Motor neuron (in vitro differentiated cells): ENCODE results near the gene ASCL1. TPM values are rescaled to one million over a fixed set of nuclear protein-coding genes. Genes with fewer than 3 reads are reported as not detected.
A peak's percentile ranks its signal among the peaks of the same experiment; 100 is the strongest.

Source experiments
- ATAC-seq, 8 experiments: fragments of 200-7000 bp; cut with Tn5 transposase; replicated peaks in 6 of 8; 2 replicates each; pipeline ENCODE4 v1.8.0; 2021; ENCODE audit warnings: mild to moderate bottlenecking in 8 of 8, moderate library complexity in 8 of 8
- H3K27ac ChIP-seq, 2 donors: fragments of 250-450 bp; sonication (Bioruptor Pico); 2 replicates each; pipeline ENCODE4 v1.9.0; 2021; ENCODE audit warnings: antibody characterized with exemption in 2 of 2, mild to moderate bottlenecking in 2 of 2, moderate library complexity in 1 of 2
- H3K4me1 ChIP-seq, 2 donors: fragments of 250-450 bp; sonication (Bioruptor Pico); replicated peaks in 1 of 2; 2 replicates each; pipeline ENCODE4 v1.6.1; 2021; ENCODE audit warnings: antibody characterized with exemption in 2 of 2, mild to moderate bottlenecking in 2 of 2, moderate library complexity in 1 of 2
- H3K4me3 ChIP-seq, 5 donors: fragments of 250-450 bp; sonication (Bioruptor Pico); 2 replicates each; pipeline ENCODE4 v1.9.0; 2021; ENCODE audit warnings: antibody characterized with exemption in 5 of 5, mild to moderate bottlenecking in 5 of 5, moderate library complexity in 4 of 5
- WGBS, 10 experiments: fragments of 450-650 bp; shearing (Covaris generic); methylation state at CpG; one replicate each; pipeline ENCODE4 v1.0.0; 2022; 5-methylcytosine and 5-hydroxymethylcytosine counted together
- in situ Hi-C, 9 experiments: fragments of 400-800 bp; cut with MboI; loops; one replicate each; pipeline ENCODE4 v1.15.0; 2021; ENCODE audit warnings: low sequenced_read_pairs in 9 of 9, low pct_unique_long_range_greater_than_20kb in 2 of 9; ENCODE audit not compliant: unreplicated experiment in 9 of 9
- total RNA-seq, 8 experiments: library from RNA; unstranded; fragments of 300-600 nt; gene quantifications; 2 replicates each; pipeline versions ENCODE4 v1.2.3 to v1.2.4, GENCODE V29; 2022

The ASCL1 gene
- total RNA-seq, 8 experiments from 2014 or later, result 0.20 to 66.4 (median 4.6) TPM; not detected in 1

DNA sequence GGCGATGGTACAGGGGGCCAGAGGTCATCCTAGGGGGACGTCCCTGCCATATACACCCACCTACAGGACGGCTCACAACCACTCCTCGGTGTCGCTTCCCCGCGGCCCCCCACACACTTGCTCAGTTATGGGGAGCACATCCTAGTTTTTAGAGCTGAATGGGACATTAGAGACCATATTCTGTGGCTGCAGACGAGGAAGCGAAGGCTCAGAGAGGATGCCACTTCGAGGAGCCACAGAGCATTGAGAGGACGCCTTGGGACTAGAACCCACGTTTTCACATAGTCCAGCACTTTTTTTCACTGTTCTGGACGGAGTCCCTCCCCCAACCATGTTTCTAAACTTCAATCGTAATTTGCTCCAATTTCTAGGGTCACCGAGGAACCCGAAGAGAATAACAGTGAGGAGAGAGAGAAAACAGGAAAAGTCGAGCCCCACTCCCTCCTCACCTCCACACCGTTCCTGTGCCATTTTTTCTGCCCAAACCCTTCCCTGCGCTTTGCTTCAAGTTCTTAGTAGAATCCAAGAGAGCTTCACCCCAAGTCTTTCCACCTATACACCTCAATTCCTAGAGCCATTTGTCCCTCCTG lies 641 bp upstream of the ASCL1 start:
- Histone ChIP-seq H3K4me3 (peak overlapping the region; percentile 46 to 65 (median 52)), H3K27ac (no peak overlapping the region), H3K4me1 (peaks cover 18 to 21% of the 10 kb centered on the region in 2 donors)
- ATAC-seq, result peak in 1 of 8 experiments; percentile 0
- in situ Hi-C loops, result no loop called here
- 0 to 7% (median 0%) methylated on average over 1 to 12 of the region's 19 CpGs for WGBS, 10 experiments

- Histone ChIP-seq H3K4me1 (peaks cover 22 to 23% of the 10 kb centered on the region in 2 donors), H3K4me3 (peak overlapping the region; percentile 46 to 65 (median 52)), H3K27ac (peak overlapping the region; percentile 42 to 59)
- in situ Hi-C loops, result no loop called here
- 0 to 9% (median 3%) methylated on average over 7 to 38 of the region's 83 CpGs; no CpG with 5 or more reads in 5 of the 10 experiments for WGBS, 10 experiments
- peak; percentile 37 to 67 (median 56) for ATAC-seq
Observed at GRCh38 chr12:102958073-102958829, 777 bp downstream of the ASCL1 start.

- Histone ChIP-seq H3K4me1 (peaks cover 22 to 23% of the 10 kb centered on the region in 2 donors), H3K27ac (peak overlapping the region; percentile 42 to 59), H3K4me3 (peak overlapping the region; percentile 46 to 65 (median 52))
- ATAC-seq, result no peak
- WGBS, 10 experiments, result 0 to 40% (median 1%) methylated on average over 1 to 12 of the region's 15 CpGs; no CpG with 5 or more reads in 4 of the 10 experiments
- in situ Hi-C loops, result no loop called here
Observed at GRCh38 chr12:102958830-102959176, 1.3 kb downstream of the ASCL1 start.

GRCh38 chr12:102959391-102959790 lies 1.9 kb downstream of the ASCL1 start:
- in situ Hi-C loops, result no loop called here
- ATAC-seq, result no peak
- Histone ChIP-seq H3K4me3 (peak overlapping the region; percentile 46 to 65 (median 52)), H3K27ac (no peak overlapping the region), H3K4me1 (peaks cover 23 to 24% of the 10 kb centered on the region in 2 donors)
- 0 to 42% (median 7%) methylated on average over 1 to 13 of the region's 14 CpGs for WGBS, 10 experiments

- in situ Hi-C loops, result no loop called here
- peak overlapping the region; percentile 11 to 84 for H3K27ac ChIP-seq
- H3K4me1 ChIP-seq, result peaks cover 25 to 27% of the 10 kb centered on the region in 2 donors
- peak overlapping the region; percentile 26 to 59 (median 35) for H3K4me3 ChIP-seq
- WGBS, 10 experiments, result 0 to 20% (median 1%) methylated on average over 1 to 18 of the region's 19 CpGs
- peak in 5 of 8 experiments; percentile 5 to 16 (median 11) for ATAC-seq
Observed at GRCh38 chr12:102960766-102961465, 3.4 kb downstream of the ASCL1 start.

- Histone ChIP-seq H3K4me3 (peak overlapping the region; percentile 26 to 59 (median 35)), H3K4me1 (peaks cover 22 to 23% of the 10 kb centered on the region in 2 donors), H3K27ac (peak overlapping the region; percentile 54 to 84)
- whole genome bisulfite sequencing, 10 experiments, result 0 to 59% (median 0%) methylated on average over 2 to 8 of the region's 8 CpGs; no CpG with 5 or more reads in 2 of the 10 experiments
- in situ Hi-C loops, result no loop called here
- peak in 5 of 8 experiments; percentile 11 to 38 (median 17) for ATAC-seq
Observed at GRCh38 chr12:102961466-102961855, 4.0 kb downstream of the ASCL1 start.

GRCh38 chr12:102962532-102962931 lies 5.1 kb downstream of the ASCL1 start:
- no peak for ATAC-seq
- Histone ChIP-seq H3K4me1 (peaks cover 20 to 22% of the 10 kb centered on the region in 2 donors), H3K4me3 (peak overlapping the region in 1 of 5 donors; percentile 4), H3K27ac (no peak overlapping the region)
- WGBS, 10 experiments, result 0 to 40% (median 3%) methylated on average over 1 to 11 of the region's 11 CpGs
- in situ Hi-C loops, result no loop called here

DNA sequence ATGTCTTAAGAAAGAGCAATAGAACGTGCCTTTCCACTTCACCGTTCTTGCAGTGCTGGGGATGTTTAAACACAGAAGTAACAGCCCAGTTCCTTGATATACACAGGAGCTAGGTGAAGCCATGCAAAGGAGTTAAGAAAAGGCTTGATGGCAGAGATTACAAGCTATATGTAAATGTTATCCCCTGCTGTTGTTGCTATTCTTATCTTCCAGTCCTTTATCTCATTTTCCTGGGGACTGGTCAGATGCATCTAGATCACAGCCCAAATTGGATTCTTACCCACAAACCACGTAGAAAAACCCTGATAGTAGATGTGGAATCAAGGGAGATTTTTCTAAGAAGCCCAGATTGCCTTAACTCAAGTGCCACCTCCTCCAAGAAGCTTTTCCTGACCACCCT lies 5.5 kb downstream of the ASCL1 start:
- H3K27ac ChIP-seq, result no peak overlapping the region
- H3K4me1 ChIP-seq, result peaks cover 20 to 22% of the 10 kb centered on the region in 2 donors
- ATAC-seq, result no peak
- in situ Hi-C loops, result no loop called here
- WGBS, 10 experiments, result 0 to 60% (median 30%) methylated on average over 1 to 3 of the region's 3 CpGs; no CpG with 5 or more reads in 4 of the 10 experiments
- no peak overlapping the region for H3K4me3 ChIP-seq

GRCh38 chr12:102963796-102964195 lies 6.3 kb downstream of the ASCL1 start:
- H3K4me3 ChIP-seq, result no peak overlapping the region
- 0 to 95% (median 79%) methylated on average over 1 to 4 of the region's 4 CpGs; no CpG with 5 or more reads in 1 of the 10 experiments for WGBS, 10 experiments
- no peak overlapping the region for H3K27ac ChIP-seq
- ATAC-seq, result no peak
- in situ Hi-C loops, result no loop called here
- peaks cover 20 to 22% of the 10 kb centered on the region in 2 donors for H3K4me1 ChIP-seq

- ATAC-seq, result peak in 6 of 8 experiments; percentile 17 to 59 (median 50)
- Histone ChIP-seq H3K4me3 (peak overlapping the region; percentile 19 to 33 (median 32)), H3K27ac (no peak overlapping the region), H3K4me1 (peaks cover 15 to 19% of the 10 kb centered on the region in 2 donors)
- in situ Hi-C loops, result no loop called here
- 0 to 14% (median 2%) methylated on average over 1 to 18 of the region's 21 CpGs for WGBS, 10 experiments
Observed at GRCh38 chr12:102964872-102965271, 7.4 kb downstream of the ASCL1 start.

DNA sequence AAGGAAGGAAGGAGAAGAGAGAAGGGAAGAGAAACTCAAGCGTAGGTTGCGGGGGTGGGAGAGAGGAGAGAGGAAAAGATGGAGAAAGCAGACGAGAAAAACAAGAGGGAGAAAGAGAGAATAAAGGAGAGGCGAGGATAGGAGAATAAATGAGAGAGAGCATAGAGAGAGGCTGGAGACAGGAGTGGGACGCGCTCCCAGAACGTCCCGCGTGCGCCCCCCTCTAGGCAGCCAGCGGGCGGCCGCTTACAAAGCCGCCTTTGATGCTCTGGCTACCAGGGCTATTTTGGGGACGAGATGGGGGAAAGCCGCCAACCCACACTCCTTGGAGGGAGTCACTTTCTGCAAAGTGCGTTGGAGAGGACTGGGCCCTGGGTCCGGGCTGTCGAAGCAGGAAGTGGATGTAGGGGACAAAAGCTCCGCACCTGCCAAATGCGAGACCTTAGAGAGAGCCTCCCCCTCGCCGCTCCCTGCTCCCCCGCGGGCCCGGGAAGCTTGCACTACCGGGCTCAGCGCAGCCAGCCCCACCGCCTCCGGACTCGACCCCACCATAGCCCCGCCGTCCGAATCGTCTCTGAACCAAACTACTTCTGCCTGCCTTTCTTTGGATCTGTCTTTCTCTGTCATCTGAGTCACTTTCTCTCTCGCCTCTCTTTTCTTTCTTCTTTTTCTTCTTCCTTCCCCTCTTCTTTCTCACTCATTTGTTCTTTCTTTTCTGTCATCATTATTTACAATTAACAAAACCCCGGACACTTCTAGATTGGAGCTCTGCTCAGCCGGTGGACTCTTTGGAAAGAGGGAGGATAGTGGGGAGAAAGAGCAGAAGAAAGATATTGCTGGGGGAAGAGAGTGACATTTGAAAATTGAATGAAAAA lies 8.0 kb downstream of the ASCL1 start:
- H3K4me1 ChIP-seq, result peaks cover 15 to 18% of the 10 kb centered on the region in 2 donors
- no peak overlapping the region for H3K27ac ChIP-seq
- 2 to 14% (median 5%) methylated on average over 5 to 32 of the region's 38 CpGs; no CpG with 5 or more reads in 1 of the 10 experiments for WGBS, 10 experiments
- in situ Hi-C loops, result no loop called here
- peak in 5 of 8 experiments; percentile 22 to 58 (median 36) for ATAC-seq
- H3K4me3 ChIP-seq, result peak overlapping the region; percentile 19 to 33 (median 32)

DNA sequence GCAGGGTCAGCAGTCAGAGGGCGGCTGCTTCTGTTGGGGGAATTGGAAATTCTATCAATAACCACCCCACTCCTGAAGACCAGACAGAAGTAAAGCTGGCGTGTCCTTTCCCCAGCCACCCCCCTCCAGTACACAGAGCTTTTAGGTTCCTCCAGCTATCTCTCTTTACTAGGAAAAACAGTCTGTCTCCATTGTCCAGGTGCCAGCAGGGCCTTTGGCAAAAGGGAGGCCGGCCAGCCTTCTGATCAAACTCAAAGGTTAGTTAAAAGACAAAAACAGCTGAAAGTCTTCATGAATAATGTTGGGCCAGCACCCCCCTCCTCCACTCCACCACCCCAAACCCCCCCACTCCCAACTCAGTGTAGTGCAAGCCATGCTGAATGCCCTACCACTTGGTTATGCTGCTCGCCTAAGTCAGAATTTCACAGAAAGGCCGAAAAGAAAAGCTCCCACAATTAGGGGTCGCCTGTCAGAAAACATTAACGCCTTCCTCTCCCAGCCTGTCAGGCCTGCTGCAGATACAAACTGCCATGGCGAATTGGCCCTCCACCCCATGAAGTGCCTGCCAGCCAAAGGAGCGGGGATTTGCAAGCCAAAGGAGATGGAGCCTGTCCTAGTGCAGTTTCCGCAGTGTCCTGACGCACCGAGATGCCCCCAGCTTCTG lies 8.9 kb downstream of the ASCL1 start:
- 0 to 83% (median 64%) methylated on average over 1 to 8 of the region's 12 CpGs; no CpG with 5 or more reads in 5 of the 10 experiments for WGBS, 10 experiments
- no peak overlapping the region for H3K4me3 ChIP-seq
- ATAC-seq, result no peak
- in situ Hi-C loops, result no loop called here
- no peak overlapping the region for H3K27ac ChIP-seq
- H3K4me1 ChIP-seq, result peaks cover 10 to 13% of the 10 kb centered on the region in 2 donors
